SK-N-MC (cell line): ENCODE results near the gene SLC38A2.

Experiments
- EZH2 ChIP-seq: fragments of 200-600 bp; sonication (generic); IDR thresholded peaks from one replicate; pipeline ENCODE4 v1.6.1; 2017; ENCODE audit warnings: antibody characterized with exemption
- FOXP2 ChIP-seq: optimal IDR thresholded peaks from 2 replicates; pipeline ENCODE3; 2011; ENCODE audit warnings: mild to moderate bottlenecking, moderate library complexity; ENCODE audit not compliant: insufficient read depth; ENCODE audit errors: extremely low read length, control extremely low read depth
- POLR2AphosphoS5 ChIP-seq: IDR thresholded peaks from 2 replicates; pipeline ENCODE4 v1.6.1; 2012; ENCODE audit warnings: mild to moderate bottlenecking, low read depth, low read length, borderline replicate concordance

DNA sequence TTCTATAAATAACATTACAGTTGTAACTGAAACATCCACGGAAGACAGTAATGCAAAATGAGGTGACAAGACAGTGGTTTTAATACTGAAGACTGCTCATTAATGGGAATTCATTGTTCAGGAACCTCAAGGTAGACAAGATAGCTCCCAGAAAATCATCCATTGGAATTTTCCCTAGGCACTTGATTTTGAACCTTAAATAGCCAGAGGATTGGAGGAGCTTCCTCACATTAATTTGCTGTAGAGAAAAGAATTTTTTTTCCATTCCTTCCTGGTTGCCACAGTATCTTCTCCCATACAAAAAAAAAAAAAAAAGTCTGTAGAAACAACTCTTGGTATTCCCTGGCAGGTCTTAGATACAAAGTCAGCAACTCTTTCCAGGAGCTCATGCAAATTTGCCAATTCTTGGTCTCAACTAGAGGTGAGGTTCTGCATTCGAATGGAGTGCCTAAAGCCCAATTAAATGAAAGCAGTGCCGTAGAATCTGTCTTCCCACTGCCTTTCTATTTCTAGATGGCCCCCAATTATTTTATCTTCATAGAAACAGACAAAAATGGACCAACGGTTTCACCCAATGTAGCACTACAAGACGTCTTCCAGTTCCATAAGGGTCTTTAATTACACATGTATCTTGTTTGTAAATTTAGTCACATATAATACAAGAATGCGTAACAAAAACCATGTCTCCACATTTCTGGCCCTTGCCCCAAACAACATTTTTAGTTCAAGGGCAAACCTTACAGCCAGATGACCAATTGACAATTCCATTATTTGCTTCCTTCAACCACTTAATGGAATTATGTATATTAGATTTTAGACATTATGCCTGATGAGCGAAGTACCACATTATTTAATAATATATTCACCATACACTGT, 13.5 kb downstream of the SLC38A2 start:
- TF ChIP-seq POLR2AphosphoS5: 0 out of 2 replicates have a peak, but pooled peaks have one; percentile 7
- no peak for TF ChIP-seq EZH2
- TF ChIP-seq FOXP2: no peak
